NCI-H187 treated with DMSO at 0.1 percent for 48 hours (cell line): ENCODE measurements around the gene ZNF891.

ENCODE experiments used
- DNase-seq: peaks from one replicate; lab custom pipeline; 2025; lab: John Stamatoyannopoulos, UW

ZNF891 gene

DNA sequence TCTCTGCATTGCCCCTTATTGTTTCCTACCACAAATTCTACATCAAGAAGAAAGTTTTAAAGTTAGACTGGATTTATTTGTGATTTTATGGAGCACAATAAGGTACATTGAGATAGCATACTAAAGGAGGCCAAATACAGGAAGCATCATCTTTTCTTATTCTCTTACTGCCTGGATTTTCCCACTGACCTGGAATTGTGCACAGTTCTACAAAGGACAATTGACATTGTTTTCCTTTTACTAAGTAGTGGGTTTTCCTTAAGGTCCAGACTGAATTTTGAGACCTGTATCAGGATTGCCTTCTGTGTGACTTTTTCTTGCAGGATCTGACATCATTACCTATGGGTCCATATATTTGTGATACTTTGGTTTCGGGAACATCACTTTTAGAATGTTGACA lies 68.1 kb downstream of the ZNF891 start:
- DNase-seq, result no peak

DNA sequence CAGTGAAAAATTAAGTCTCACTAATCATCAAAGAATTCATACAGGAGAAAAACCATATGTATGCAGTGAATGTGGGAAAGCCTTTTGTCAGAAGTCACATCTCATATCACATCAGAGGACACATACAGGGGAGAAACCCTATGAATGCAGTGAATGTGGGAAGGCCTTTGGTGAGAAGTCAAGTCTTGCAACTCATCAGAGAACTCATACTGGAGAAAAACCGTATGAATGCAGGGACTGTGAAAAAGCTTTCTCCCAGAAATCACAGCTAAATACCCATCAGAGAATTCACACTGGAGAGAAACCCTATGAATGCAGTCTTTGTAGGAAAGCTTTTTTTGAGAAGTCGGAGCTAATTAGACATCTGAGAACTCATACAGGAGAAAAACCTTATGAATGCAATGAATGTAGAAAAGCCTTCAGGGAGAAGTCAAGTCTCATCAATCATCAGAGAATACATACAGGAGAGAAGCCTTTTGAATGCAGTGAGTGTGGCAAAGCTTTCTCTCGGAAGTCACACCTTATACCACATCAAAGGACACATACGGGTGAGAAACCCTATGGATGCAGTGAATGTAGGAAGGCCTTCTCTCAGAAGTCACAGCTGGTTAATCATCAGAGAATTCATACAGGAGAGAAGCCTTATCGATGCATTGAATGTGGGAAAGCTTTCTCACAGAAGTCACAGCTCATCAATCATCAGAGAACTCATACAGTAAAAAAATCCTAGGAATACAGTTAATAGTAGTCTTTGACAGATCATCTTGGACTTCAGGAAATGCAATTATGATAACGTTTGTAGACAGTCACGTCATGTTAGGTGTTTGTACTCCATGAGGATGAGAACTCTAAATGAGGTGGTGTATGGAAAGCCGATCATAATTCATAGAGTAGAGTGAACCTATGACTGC lies 71.6 kb downstream of the ZNF891 start:
- DNase-seq, result no peak

DNA sequence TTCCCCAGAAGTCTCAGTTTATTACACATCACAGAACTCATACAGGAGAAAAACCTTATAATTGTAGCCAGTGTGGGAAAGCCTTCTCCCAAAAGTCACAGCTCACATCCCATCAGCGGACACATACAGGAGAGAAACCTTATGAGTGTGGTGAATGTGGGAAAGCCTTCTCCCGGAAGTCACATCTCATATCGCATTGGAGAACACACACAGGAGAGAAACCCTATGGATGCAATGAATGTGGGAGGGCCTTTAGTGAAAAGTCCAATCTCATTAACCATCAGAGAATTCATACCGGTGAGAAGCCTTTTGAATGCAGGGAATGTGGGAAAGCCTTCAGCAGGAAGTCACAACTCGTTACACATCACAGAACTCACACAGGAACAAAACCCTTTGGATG lies 72.6 kb downstream of the ZNF891 start:
- DNase-seq, result no peak
